ENCODE results near the gene CRMP1.

Gene CRMP1

DNA sequence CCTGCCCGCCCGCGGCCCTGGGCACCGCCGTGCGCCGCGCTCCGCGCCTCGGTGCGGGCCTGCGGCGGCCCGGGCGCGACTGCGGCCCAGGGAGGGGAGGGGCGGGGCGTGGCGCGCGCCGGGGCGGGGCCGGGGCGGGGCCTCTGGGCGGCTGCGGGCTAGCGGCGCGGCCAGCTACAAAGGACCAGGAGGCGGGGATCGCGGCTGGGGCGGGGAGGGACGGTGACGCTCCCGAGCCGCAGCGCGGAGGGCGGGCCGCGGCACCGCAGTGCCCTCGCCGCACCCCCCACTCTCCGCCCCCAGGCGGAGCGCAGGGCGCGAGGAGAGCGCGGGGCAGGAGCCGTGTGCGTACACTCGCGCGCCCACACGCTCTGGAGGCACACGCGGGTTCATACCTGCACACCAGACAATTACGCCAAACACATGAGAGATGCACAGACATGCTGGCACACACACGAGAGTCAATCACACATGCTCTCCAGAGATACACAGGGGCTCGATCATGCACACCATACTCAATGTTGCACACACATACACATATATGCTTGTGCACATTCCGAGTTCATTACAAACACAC lies at the start of gene CRMP1:
TSS of gene CRMP1 (minus strand) at position 83 of the 577 bp plus-strand sequence. CDS start 117 bp downstream, outside the sequence.
- DNase-seq (ENCODE audit: low read depth, low spot score): no peak

DNA sequence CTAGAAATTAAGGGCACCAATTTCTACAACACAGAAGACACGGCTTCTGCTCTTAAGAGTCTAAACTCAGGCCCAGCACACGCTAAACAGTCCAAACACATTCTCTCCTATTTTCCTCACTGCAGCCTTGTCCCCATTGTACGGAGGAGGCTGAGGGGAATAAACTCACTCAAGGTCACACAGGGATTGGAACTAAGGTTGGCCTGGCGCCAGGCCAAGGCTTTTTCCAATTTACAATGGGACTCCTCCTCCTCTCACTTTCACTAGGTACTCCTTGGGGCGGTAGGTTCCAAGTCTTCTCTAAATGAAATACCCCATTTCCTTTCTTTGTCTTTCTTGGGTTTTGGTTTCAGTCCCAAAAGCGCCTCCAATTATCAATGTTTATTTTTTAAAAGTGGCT lies 48.7 kb upstream of the CRMP1 start:
- no peak for DNase-seq (ENCODE audit: low read depth, low spot score)

DNA sequence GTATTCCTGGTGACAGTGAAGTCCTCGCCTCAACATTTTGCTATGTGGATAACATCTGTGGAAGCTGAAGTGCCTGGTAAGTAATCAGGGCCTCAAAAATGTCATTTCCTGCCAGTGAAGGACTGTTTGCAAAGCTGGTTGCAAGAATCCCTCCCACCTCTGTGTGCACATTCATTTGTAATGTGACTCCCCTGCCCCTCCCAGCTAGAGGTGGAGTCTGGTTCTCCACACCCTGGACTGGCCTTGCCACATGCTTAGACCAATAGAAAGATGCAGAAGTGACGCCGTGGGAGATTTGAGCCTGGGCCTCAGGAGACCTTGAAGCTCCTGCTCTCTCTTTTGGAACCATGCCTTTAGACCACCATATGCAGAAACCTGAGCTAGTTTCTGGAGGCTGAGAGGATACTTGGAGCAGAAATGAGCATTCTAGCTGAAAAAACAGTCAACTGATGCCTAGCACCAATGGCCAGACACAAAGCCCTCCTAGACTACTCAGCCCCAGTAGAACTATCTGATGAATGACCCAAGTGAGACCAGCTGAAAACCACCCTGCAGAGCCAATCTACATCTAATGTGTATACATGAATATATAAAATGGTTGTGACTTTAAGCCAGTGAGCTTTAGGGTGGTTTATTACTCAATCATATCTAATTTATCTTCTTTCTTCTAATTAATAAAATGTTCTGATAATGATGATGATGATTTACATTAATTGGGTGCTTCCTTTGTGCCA lies 47.8 kb upstream of the CRMP1 start:
- no peak for DNase-seq (ENCODE audit: low read depth, low spot score)

DNA sequence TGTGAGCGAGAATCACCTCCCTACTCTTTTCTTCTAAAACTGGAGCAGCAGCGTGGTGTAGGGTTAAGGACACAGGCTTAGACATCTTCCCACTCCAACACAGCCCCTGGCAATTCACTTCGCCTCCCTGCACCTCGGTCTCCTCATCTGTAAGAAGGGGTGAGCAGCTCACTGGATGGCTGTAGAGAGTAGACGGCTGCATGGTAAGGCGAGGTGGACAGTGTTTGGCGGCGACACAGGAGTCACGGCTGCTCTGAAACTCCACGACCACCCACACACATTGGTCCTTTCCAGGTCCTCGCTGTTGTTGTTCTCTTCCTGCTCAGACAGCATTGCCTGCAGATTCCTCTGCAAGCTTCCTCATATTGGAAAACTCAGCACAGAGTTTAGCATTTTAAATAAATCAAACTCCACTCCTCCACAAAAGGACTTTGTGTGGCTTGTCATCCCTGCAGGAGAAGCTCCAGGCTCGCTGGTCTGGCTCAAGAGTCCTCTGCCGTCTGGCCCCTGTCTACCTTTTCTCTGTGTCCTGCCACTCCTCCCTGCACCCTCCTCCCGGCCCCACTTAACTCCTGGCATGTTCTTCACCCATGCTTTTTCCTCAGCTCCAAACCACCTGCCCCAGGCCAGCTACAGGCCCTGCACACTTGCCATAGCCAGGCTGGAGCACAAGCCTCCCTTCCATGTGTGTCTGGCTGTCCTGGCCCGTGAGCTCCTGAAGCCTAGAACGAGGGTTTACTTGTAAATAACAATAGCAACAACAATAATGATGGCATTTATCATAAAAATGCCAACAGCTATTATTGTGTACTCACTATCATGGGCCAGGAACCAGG lies 41.3 kb upstream of the CRMP1 start:
- DNase-seq (ENCODE audit: low read depth, low spot score): no peak

DNA sequence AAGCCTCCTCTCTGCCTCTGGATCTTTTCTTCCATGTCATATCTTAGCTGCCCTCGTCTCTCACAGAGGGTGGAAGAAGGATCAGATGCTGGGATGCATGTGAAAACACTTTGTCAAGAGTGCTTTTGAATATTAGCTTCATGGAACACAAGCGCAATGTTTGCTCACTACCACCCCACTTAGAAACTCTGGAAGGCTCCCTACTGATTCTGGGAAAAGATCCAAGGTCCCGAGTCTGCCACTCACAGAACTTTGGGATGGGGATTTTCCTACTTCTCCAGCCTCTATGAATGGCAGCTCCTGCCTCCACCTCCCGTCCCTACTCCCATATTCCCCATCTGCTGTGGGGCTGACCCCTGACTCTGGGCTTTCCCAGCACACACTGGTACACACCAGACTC lies 40.2 kb upstream of the CRMP1 start:
- DNase-seq (ENCODE audit: low read depth, low spot score): no peak

DNA sequence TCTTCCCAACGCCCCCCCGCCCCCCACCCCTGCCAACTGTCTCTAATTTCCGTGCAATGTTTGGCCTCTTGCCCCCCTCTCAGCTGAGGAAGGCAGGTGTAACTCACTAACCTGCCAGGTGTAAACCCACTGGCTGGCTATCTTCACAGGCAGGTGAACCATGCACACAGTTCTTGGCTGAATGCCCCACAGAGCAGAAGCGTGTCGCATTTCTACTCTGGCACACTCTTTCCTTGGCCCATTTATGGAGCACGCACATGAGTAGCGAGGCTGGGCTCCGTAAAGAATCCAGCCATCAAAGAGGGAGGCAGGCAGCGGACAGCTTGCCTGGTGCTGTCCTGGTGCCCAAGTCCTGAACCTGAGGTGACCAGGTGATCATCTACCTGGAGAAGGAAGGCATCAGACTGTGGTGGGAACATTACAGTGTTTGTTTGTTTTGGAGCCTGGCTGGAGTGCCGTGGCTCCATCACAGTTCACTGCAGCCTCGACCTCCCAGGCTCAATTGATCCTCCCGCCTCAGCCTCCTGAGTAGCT lies 39.2 kb upstream of the CRMP1 start:
- no peak for DNase-seq (ENCODE audit: low read depth, low spot score)

DNA sequence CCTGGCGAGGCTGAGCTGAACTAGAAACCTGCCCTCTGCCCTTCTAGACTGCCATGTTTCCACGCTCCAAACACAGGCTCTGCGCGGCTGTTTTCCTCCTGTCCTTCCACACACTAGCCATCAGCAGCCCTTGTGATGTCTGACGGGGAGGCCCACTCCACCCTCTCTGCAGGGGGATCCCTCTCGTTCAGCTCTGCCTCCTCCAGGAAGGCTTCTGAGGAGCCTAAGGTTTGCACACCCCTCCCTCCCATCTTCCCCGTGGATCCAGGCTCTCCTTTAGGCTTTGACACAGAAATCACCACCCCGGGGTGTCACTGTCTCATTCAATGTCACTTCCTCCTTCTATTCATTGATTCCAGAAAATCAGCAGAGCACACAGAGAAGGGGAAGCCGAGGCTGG lies 38.6 kb upstream of the CRMP1 start:
- no peak for DNase-seq (ENCODE audit: low read depth, low spot score)

DNA sequence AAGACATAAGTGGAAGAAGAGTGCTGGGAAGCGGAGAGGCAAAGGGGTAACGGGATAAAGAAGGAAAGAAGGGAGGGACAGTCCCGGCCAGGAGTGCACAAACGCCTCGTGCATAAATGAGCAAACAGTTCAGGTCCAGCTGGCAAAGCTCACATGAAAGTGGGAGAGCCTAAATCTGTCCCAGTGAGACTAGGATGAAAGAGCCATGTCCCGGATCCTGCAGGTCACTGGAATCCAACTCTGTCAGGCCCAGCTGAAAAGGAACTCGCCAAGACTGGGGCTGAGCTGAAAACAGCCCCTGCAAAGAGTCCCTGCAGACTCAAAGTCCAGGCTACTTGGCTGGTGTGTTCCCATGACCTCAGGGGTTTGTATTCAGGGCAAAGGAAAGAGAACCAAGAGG lies 38.0 kb upstream of the CRMP1 start:
- DNase-seq (ENCODE audit: low read depth, low spot score): no peak

DNA sequence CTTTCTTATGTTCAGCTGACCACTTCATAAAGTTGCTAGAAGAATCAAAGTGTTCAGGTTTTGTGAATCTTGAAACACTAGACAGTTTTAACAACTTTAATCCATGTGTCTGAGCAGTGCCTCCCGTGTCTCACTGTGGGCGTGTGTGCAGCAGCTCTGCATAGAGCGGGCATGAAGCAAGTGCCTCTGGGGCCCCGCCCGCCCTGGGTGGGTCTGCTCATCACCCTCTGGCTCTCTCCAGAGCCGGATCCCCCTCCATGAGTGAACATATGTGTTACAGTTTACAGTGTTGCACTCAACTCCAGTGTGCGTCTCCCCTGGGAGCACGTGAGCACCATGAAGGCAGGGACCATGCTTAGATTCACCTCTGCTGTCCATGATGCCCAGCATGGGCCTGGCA lies 37.6 kb upstream of the CRMP1 start:
- no peak for DNase-seq (ENCODE audit: low read depth, low spot score)

DNA sequence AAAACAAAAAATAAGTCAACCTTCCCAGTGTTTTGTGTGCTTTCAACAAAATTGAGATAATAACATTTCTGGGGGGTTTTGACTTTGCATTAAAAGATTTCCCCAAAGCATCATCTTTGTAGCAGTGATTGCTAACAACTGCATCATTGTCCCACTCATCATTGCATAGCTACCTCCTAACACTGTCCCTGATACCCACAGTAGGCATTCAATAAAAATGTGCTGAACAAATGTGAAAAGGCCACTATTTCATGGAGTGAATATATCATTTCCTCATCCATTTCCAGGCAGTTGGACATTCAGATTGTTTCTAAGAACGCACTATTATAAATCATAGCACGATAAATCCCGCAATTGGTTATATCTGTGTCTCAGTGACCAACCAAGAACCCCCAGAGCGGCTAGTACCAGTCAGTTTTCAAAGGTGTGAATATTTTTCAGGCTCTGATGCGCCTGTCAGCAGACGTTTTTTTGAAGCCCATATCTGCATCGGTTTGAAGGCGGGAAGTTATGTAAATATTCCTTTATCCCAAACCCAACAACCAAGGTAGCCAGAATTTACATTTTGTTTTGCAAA lies 36.0 kb upstream of the CRMP1 start:
- no peak for DNase-seq (ENCODE audit: low read depth, low spot score)

DNA sequence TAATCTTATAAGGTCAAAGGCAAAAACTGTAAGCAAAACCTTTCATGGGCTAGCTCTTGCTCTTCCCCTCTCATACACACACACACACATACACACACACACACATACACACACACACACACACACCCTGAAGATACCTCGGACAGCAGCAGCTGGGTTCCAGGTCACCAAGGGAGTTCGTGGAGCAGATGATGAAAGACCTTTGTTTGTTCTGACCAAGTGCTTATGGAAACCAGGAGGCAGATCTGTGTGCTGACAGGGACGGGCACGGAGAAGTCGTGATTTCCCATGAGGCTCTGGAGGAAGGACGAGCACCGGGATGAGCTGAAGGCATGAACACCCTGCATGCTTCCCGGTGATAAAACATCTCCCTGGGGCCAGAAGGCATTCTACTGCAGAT lies 35.4 kb upstream of the CRMP1 start:
- no peak for DNase-seq (ENCODE audit: low read depth, low spot score)

DNA sequence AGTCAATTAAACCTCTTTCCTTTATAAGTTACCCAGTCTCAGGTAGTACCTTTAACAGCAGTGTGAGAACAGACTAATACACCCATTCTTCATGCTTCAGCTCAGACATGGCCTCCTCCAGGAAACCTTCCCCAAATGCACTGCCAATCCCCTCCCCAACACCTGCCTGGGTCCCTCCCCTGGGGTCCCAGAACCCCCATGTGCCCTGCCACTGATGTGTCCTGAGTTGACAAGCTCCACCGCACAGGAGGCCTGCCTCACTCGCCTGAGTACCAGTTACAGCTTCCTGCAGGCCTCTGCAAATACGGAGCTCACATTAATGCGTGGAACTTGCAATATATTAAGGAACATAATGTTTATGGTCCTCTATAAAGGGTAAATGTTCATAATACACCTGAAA lies 34.9 kb upstream of the CRMP1 start:
- DNase-seq (ENCODE audit: low read depth, low spot score): no peak

DNA sequence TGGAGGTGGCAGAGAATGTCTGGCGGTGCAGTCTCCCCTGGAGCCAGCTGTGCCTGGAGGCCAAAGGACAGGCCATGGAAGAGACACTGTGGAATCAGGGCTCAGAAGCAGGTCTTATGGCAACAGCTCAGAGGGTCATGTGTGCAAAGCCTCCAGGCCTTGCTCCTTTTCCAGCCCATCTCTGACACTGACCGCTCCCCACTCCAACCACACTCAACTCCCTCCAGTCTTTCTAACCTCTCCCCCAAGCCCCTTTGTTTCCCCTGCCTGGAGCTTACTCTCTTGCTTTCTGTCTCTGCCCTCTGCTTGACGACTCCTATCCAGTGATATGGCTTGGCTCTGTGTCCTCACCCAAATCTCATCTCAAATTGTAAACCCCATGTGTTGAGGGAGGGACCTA lies 34.2 kb upstream of the CRMP1 start:
- no peak for DNase-seq (ENCODE audit: low read depth, low spot score)

DNA sequence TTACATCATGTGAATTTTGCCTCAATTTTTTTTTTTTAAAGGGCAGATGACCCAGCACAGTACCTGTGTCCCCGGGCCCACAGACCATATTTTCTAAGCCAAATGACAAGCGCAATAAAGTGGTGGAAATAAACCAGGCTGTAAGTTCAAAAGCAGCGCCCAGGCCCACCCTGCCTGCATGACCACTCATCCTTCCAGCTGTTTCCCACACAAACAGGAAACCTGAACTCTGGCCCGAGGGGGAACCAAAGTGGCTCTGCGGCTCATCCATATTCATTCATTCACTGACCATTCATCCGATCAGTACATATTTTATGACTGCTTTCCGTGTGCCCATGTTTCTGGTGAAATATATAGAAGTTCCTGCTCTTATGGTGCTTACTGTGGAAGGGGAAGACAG lies 33.7 kb upstream of the CRMP1 start:
- DNase-seq (ENCODE audit: low read depth, low spot score): no peak

DNA sequence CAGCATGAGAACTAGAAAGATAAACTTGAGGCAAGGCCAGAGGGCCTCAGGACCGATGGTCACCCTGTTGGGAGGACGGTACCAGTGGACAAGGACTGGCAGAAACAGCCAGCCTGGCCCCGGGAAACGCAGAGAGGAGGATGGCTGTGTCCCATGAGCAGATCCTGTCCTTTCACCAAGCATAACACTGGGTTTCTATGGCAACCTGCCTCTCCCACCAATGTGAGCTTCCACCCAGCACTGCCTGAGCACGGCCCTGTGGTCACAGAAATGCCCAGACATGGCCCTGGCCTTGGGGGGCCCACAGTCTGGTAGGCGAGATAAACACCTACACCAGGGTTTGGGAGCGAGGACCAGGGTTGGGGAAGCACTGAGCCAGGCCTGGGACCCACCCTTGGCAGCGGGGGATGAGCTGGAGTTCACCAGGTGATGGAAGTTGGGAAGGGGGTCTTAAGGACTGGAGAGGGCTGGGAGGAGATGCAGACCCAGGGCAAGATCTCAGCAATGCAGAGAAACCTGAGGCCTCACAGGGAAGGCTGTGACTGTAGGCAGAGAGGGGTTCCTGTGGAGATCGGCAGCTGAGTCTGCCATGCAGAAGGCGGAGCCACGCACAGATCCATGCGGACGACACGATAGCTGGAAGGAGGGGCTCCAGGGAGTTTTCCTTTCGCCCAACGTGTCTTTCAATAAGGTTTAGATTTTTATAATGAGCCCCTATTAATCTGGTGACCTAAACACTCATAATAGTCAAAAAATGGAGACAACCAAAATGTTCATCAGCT lies 32.7 kb upstream of the CRMP1 start:
- DNase-seq (ENCODE audit: low read depth, low spot score): no peak

DNA sequence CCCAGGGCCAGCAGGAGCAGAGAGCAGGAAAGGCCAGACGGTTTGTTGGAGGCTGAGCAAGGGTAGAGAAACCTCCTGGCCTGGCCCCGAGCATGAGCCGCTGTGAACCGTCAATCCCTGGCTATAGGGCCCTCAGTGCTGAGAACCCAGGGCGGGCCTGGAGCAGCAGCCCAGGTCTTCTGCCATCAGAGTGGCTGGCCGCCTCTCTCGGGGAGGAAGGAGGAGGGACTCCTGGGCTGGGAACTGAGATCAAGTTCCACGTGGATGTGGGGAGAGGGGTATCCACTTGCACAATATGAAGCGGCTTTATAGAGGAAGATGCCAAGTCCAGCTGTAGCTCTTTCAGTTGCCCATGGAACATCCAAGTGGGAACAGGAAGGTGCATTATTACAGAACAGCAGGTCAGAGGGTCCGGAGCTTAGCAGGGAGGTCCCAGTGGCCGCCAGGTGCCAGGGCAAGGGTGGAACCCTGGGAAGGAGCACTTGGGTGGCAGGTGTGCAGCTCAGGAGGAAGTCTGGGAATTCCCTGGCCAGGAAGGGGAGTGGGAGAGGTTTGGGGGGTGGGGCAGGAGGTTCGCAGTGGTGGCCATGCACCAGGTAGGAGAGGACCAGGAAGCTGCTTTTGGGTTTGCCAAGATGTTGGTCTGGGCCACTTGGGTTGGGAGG lies 31.7 kb upstream of the CRMP1 start:
- no peak for DNase-seq (ENCODE audit: low read depth, low spot score)

DNA sequence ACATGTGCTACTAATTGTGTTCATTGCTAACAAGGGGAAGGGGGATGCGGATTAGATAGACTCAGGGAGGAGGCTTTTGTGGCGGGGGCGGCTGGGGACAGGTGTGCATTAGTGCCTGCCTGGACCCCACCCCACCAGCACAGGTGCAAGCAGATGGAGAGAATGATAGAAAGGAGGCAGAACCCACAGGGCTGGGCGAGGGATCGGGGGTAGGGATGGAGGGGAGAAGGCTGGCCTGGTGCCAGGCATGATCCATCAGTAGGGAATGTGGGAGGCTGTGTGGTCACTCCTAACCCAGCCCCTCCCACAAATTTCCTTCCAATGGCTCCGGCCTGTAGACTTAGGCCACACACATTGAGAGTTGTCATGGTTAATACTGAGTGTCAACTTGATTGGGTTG lies 30.5 kb upstream of the CRMP1 start:
- DNase-seq (ENCODE audit: low read depth, low spot score): no peak

DNA sequence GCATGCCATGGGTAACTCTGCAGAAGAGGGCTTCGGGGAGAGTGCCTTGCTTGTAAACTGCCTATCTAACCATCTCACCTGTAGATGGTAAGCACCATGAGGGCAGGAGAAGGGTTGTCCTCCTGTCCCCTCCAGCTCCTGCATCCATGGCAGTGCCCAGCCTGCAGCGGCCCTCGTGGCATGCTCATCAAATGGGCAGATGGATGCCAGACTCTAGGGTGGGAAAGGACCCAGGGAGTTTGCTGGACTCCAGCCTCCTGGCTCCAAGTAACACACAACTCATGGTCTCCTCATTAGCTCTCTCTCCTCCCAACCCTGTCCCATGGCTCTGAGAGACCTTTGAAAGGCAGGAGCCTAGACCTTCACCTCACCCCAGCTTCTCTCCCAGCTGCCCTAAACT lies 29.7 kb upstream of the CRMP1 start:
- DNase-seq (ENCODE audit: low read depth, low spot score): no peak

DNA sequence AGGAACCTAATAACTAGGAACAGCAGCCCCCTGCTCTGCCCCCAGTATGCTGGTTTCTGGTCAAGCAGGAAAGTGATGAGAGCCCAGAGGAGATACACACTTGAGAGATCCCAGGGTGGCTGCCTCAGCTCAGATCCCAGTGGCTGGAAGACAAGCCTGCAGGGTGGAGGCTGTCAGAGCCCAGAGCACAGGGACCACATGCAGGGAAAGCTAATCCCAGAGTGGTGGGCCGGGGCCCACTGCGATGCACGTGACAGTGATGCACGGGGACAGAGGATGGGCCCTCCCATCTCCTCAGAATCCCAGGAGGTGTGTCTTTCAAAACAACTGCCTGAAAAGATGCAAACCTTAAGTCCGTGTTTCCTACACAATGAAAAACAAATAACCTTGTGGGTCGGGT lies 29.1 kb upstream of the CRMP1 start:
- no peak for DNase-seq (ENCODE audit: low read depth, low spot score)

DNA sequence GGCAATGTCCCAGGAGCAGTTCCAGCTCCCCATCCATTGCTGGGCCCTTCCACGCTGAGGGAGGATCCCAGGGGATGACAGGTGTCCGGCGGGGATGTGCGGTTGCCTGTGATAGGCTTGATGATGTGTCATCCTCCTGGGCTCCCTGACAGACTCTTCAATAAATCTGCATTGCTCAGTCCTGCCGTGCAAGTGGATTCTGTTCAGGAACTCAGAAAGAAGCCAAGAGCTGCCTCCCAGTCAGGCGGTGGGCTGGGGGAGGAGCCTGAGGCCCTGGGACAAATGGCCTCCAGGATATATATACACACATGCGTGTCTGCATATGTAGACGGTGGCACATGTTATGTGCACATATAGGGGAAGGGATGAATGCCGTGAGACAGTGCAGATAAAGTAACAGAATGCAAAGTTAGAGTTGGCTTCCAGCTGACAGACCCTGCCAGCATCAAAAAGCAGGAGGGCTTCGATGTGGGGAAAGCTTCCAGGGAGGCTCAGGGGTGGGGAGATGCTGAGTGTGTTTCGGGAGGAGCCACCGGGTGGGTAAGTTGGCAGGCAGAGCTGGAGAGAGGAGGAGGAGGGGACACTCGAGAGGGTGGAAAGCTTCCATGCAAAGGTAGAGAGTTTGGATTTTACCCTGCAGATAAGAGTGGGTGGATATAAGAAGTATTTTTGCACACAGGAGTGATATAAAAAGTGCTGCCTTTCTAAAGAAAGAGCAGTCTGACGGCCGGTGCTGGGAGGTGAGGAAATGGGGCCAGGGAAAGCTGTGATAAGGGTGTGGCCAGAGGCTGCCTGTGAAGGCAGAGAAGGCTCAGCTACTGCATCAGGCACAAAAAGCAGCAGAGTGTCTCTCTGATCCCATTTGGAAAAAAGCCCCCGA lies 28.5 kb upstream of the CRMP1 start:
- no peak for DNase-seq (ENCODE audit: low read depth, low spot score)

All from smooth muscle cell of the brain vasculature (primary cell).